ENCODE results near the gene SRPK3.

SRPK3 gene

GRCh38 chrX:153830640-153831428, 50.0 kb downstream of the SRPK3 start:
- no peak for DNase-seq (ENCODE audit: low read depth in 2 of 2)

DNA sequence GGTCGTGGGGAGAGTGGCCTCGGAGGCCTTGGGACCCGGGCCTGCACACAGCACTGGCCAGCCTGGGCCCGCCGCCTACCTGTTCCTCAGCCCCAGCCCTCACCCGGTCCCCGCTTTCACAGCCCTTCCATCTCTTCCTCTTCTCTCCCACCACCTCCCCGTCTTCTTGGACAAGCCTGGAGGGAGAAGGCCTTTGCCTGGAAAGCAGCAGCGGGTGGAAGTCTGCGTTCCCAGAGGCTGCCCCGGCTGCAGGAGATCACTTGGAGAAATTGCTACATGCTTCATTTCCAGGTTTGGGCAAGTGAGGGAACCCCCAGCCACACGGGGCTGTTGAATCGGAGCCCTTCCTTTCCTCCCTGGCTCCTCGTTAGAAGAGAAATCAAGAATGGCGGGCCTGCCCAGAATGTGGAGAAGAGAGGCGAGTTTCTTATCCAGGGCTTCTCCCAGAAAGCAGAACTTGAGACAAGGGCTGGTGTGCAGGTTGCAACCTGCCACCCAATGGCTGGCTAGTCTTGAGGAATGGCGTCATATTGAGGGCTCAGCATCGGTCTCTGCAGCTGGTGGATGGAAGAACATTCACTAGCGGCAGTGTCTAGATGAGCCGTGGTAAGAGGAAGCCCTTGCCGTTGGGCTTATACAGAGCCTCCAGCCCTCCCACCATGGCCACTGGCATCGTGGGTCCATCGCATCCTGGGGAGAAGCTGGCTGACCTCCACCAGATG, 50.7 kb downstream of the SRPK3 start:
- DNase-seq (ENCODE audit: low read depth in 2 of 2), result no peak

DNA sequence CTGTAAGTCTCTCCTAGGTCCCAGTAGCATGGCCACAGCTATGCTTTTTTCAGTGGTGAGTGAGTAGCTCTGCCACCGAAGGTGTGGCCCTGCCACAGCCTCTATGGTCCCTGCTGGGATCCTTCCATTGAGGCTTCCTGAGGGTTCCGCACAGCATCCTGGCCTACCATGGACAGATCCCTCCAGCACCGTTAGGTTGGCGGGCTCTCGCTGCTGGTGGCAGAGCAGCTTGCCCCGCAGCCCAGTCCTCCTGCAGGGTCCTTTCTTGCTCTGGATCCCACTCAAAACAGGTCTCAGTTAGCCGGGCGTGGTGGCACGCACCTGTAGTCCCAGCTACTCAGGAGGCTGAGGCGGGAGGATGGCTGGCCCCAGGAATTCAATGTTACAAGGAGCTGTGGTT, 51.9 kb downstream of the SRPK3 start:
- no peak for DNase-seq (ENCODE audit: low read depth in 2 of 2)
